Ishikawa (cell line): ENCODE results near the gene TMEM132D.

Experiments used
- TAF1 ChIP-seq: IDR thresholded peaks from 2 replicates; pipeline ENCODE4 v1.6.1; 2012; ENCODE audit warnings: low read depth, mild to moderate bottlenecking
- YY1 ChIP-seq: IDR thresholded peaks from 2 replicates; pipeline ENCODE4 v1.6.1; 2012; ENCODE audit warnings: low read depth

GRCh38 chr12:129657179-129657578 is 246.6 kb downstream of the TMEM132D start:
- TF ChIP-seq YY1 (no peak), TAF1 (no peak)
